Measurements from ENCODE around the gene OR5AN1. TPM values are rescaled to one million over a fixed set of nuclear protein-coding genes. Genes with fewer than 3 reads are reported as not detected.
"Not testable (repeated sequence)": the region's sequence is repeated elsewhere in the genome, so short reads cannot be mapped to it uniquely, and the experiment has no call there.

Gene OR5AN1
- total RNA-seq (not detected), polyA plus RNA-seq (ENCODE audit: insufficient read length in 2 of 2) (not detected)
- long read RNA-seq, donor 1 = 0 reads
- long read RNA-seq, donor 2 = 0 reads
- long read RNA-seq, donor 3 = 0 reads
- long read RNA-seq, donor 4 = 0 reads

- DNase-seq (ENCODE audit: low read depth in 4 of 6, low spot score in 6 of 6) = no peak
- 63% methylated on average over 3 of the region's 3 CpGs for WGBS (ENCODE audit: insufficient coverage)
Observed at GRCh38 chr11:59358595-59358994, at the start of gene OR5AN1. Gene OR5AN1 (plus strand): TSS chr11:59358895. CDS start chr11:59364459, 5,564 bp downstream.

DNA sequence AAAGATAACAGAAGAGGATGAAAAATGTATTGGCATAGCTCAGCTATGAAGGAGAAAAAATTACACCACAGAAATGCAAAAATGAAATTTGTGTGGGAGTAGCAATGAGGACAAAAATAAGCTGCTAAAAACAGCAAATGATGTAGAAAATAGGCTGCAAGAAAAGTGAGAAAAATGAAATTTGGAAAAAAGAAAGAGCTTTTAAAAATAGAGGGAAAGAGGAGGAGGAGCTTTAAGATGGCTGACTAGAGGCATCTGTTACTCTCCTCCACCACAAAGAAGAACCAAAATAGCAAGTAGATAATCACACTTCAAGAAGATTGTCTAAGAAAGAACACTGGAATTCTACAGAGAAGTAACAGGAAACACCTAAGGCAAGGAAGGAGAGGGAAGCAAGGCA, 23.7 kb upstream of the OR5AN1 start:
- no peaks in the 10 kb centered on the region for H3K4me1 ChIP-seq (ENCODE audit: control insufficient read depth, insufficient read depth, low read length)
- H3K9me3 ChIP-seq (ENCODE audit: control insufficient read depth, insufficient read depth, low read length) = no peaks in the 10 kb centered on the region
- no peaks in the 10 kb centered on the region for H3K36me3 ChIP-seq (ENCODE audit: control insufficient read depth, insufficient read depth, low read length)
- no peak overlapping the region for H3K27ac ChIP-seq (ENCODE audit: low read depth, low read length)
- no peaks in the 10 kb centered on the region for H3K27me3 ChIP-seq (ENCODE audit: control insufficient read depth, insufficient read depth, low read length)
- no peak overlapping the region for H3K4me3 ChIP-seq (ENCODE audit: low read depth, low read length)
- DNase-seq (ENCODE audit: low read depth in 4 of 6, low spot score in 6 of 6) = peak in 1 of 6 donors; percentile 52

More at GRCh38 chr11:59358595-59358994, at the start of gene OR5AN1:
- H3K9me3 ChIP-seq (ENCODE audit: control insufficient read depth, insufficient read depth, low read length) = no peaks in the 10 kb centered on the region
- no peaks in the 10 kb centered on the region for H3K4me1 ChIP-seq (ENCODE audit: control insufficient read depth, insufficient read depth, low read length)
- no peaks in the 10 kb centered on the region for H3K27me3 ChIP-seq (ENCODE audit: control insufficient read depth, insufficient read depth, low read length)
- H3K36me3 ChIP-seq (ENCODE audit: control insufficient read depth, insufficient read depth, low read length) = no peaks in the 10 kb centered on the region
- H3K27ac ChIP-seq (ENCODE audit: low read depth, low read length) = no peak within 1 kb of the TSS
- H3K4me3 ChIP-seq (ENCODE audit: low read depth, low read length) = no peak within 1 kb of the TSS

GRCh38 chr11:59336176-59336575, 22.5 kb upstream of the OR5AN1 start:
- Histone ChIP-seq H3K4me1 (ENCODE audit: control insufficient read depth, insufficient read depth, low read length) (no peaks in the 10 kb centered on the region), H3K27ac (ENCODE audit: low read depth, low read length) (no peak overlapping the region), H3K27me3 (ENCODE audit: control insufficient read depth, insufficient read depth, low read length) (no peaks in the 10 kb centered on the region), H3K4me3 (ENCODE audit: low read depth, low read length) (no peak overlapping the region), H3K36me3 (ENCODE audit: control insufficient read depth, insufficient read depth, low read length) (no peaks in the 10 kb centered on the region), H3K9me3 (ENCODE audit: control insufficient read depth, insufficient read depth, low read length) (no peaks in the 10 kb centered on the region)
- DNase-seq (ENCODE audit: low read depth in 4 of 6, low spot score in 6 of 6) = no peak
- no CpG with 5 or more reads among the region's 5 CpGs for WGBS (ENCODE audit: insufficient coverage)

DNA sequence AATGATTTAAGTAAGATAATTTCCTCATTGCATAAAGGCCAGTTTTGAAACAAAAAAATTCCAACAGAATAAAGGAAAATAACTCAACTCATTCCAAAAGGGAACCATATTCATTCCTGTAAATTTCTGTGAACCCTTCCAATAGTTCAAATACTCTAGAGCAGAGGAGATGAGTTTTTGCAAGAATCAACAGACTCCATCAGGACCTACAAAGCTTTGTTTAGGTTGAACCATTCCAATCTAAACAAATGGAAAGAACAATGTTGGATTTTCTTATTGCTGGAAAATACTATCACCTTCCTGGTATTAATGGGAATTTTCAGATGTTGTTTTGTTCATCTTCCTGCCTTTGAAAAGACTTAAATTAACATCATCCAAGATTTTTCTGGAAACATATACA, 21.8 kb upstream of the OR5AN1 start:
- Histone ChIP-seq H3K4me1 (ENCODE audit: control insufficient read depth, insufficient read depth, low read length) (no peaks in the 10 kb centered on the region), H3K4me3 (ENCODE audit: low read depth, low read length) (no peak overlapping the region), H3K36me3 (ENCODE audit: control insufficient read depth, insufficient read depth, low read length) (no peaks in the 10 kb centered on the region), H3K27me3 (ENCODE audit: control insufficient read depth, insufficient read depth, low read length) (no peaks in the 10 kb centered on the region), H3K9me3 (ENCODE audit: control insufficient read depth, insufficient read depth, low read length) (no peaks in the 10 kb centered on the region), H3K27ac (ENCODE audit: low read depth, low read length) (no peak overlapping the region)
- DNase-seq (ENCODE audit: low read depth in 4 of 6, low spot score in 6 of 6) = no peak

- WGBS (ENCODE audit: insufficient coverage) = 64% methylated on average over 3 of the region's 5 CpGs
- H3K27ac ChIP-seq (ENCODE audit: low read depth, low read length); H3K4me3 ChIP-seq (ENCODE audit: low read depth, low read length); H3K4me1 ChIP-seq (ENCODE audit: control insufficient read depth, insufficient read depth, low read length); H3K9me3 ChIP-seq (ENCODE audit: control insufficient read depth, insufficient read depth, low read length); H3K27me3 ChIP-seq (ENCODE audit: control insufficient read depth, insufficient read depth, low read length); DNase-seq (ENCODE audit: low read depth in 4 of 6, low spot score in 6 of 6); H3K36me3 ChIP-seq (ENCODE audit: control insufficient read depth, insufficient read depth, low read length): not testable (repeated sequence)
Observed at GRCh38 chr11:59349657-59350056, 9.0 kb upstream of the OR5AN1 start.

DNA sequence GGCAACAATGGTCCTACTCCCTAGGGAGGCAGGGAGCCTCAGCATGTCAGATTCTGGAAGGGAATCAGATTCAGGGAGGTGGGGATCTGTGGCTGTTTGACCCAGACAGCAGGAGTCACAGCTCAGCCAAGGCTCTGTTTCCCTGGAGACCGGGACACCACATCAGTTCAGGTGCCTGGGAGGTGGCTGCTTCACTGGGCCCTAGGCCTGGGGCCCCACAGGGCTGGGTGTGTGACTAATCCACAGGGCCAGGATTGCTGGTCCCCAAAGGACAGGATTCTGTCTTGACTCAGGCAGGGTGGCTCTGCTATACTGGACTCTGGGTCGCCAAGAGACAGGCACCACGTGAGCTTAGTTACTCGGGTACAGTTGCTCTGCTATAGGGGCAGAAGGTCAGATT, 3.5 kb upstream of the OR5AN1 start:
- DNase-seq (ENCODE audit: low read depth in 4 of 6, low spot score in 6 of 6) = no peak
- Histone ChIP-seq H3K27me3 (ENCODE audit: control insufficient read depth, insufficient read depth, low read length) (no peaks in the 10 kb centered on the region), H3K9me3 (ENCODE audit: control insufficient read depth, insufficient read depth, low read length) (no peaks in the 10 kb centered on the region), H3K36me3 (ENCODE audit: control insufficient read depth, insufficient read depth, low read length) (no peaks in the 10 kb centered on the region), H3K27ac (ENCODE audit: low read depth, low read length) (no peak overlapping the region), H3K4me3 (ENCODE audit: low read depth, low read length) (no peak overlapping the region), H3K4me1 (ENCODE audit: control insufficient read depth, insufficient read depth, low read length) (no peaks in the 10 kb centered on the region)
- 66% methylated on average over 4 of the region's 4 CpGs for WGBS (ENCODE audit: insufficient coverage)

DNA sequence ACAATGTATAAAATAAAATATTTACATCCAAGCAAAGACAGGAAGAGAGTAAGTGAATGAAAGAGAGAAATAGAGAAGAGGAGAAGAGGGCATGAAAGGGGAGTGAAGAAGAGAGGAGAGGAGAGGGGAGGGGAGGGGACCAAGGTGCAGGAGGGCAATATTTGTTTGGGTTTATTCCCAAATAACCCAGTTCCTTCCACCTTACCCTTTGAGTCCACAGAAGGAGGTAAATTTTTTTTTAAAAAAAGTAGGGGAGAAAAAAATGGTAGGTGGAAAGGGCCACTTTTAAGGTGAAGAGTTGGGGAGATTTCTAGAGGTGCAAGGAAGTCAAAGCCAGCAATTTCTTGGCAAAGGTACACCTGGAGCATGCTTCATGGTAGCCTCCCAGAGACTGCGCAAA, 2.1 kb upstream of the OR5AN1 start:
- 100% methylated on average over 1 of the region's 1 CpG for WGBS (ENCODE audit: insufficient coverage)
- H3K4me3 ChIP-seq (ENCODE audit: low read depth, low read length) = no peak overlapping the region
- no peaks in the 10 kb centered on the region for H3K4me1 ChIP-seq (ENCODE audit: control insufficient read depth, insufficient read depth, low read length)
- no peaks in the 10 kb centered on the region for H3K27me3 ChIP-seq (ENCODE audit: control insufficient read depth, insufficient read depth, low read length)
- H3K9me3 ChIP-seq (ENCODE audit: control insufficient read depth, insufficient read depth, low read length) = no peaks in the 10 kb centered on the region
- H3K27ac ChIP-seq (ENCODE audit: low read depth, low read length) = no peak overlapping the region
- no peak for DNase-seq (ENCODE audit: low read depth in 4 of 6, low spot score in 6 of 6)
- no peaks in the 10 kb centered on the region for H3K36me3 ChIP-seq (ENCODE audit: control insufficient read depth, insufficient read depth, low read length)

GRCh38 chr11:59358020-59358419, 675 bp upstream of the OR5AN1 start:
- no peaks in the 10 kb centered on the region for H3K27me3 ChIP-seq (ENCODE audit: control insufficient read depth, insufficient read depth, low read length)
- H3K4me3 ChIP-seq (ENCODE audit: low read depth, low read length) = no peak overlapping the region
- no peaks in the 10 kb centered on the region for H3K4me1 ChIP-seq (ENCODE audit: control insufficient read depth, insufficient read depth, low read length)
- H3K36me3 ChIP-seq (ENCODE audit: control insufficient read depth, insufficient read depth, low read length) = no peaks in the 10 kb centered on the region
- no peak overlapping the region for H3K27ac ChIP-seq (ENCODE audit: low read depth, low read length)
- no peak for DNase-seq (ENCODE audit: low read depth in 4 of 6, low spot score in 6 of 6)
- no peaks in the 10 kb centered on the region for H3K9me3 ChIP-seq (ENCODE audit: control insufficient read depth, insufficient read depth, low read length)

DNA sequence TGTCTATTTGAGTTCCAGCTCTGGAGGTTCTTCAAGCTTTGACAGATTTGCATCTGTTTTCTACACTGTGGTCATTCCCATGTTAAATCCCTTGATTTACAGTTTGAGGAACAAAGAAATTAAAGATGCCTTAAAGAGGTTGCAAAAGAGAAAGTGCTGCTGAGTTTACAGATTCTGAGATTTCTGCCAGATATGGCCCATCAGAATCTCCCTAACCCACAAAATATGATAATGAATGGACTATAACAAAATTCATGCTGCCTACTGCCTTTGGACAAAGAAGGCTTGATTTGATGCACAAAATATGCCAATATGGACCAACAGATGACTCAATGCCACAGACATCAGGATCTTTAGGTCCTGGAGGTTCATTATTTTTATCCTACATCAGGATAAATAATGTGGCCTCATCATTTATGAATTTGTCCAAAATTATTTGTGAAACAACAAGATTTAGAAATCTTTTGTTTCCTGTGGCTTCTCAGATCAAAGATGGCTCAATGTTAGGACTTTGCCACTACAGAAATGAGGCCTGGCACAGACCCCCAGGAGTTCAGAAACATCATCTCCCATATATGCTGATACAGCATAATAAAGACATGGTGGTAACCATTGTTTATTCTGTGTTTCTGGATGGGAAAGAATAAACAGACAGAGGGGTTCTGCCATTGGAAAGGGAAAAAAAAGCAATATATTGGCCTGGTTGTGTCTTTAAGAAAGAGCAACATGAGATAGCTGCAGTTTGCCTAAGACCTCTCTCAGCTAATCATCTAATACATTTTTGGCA, 6.7 kb downstream of the OR5AN1 start:
- no peaks in the 10 kb centered on the region for H3K27me3 ChIP-seq (ENCODE audit: control insufficient read depth, insufficient read depth, low read length)
- H3K27ac ChIP-seq (ENCODE audit: low read depth, low read length) = no peak overlapping the region
- no peaks in the 10 kb centered on the region for H3K36me3 ChIP-seq (ENCODE audit: control insufficient read depth, insufficient read depth, low read length)
- DNase-seq (ENCODE audit: low read depth in 4 of 6, low spot score in 6 of 6) = peak in 1 of 6 donors; percentile 1
- no peak overlapping the region for H3K4me3 ChIP-seq (ENCODE audit: low read depth, low read length)
- H3K4me1 ChIP-seq (ENCODE audit: control insufficient read depth, insufficient read depth, low read length) = no peaks in the 10 kb centered on the region
- H3K9me3 ChIP-seq (ENCODE audit: control insufficient read depth, insufficient read depth, low read length) = no peaks in the 10 kb centered on the region

DNA sequence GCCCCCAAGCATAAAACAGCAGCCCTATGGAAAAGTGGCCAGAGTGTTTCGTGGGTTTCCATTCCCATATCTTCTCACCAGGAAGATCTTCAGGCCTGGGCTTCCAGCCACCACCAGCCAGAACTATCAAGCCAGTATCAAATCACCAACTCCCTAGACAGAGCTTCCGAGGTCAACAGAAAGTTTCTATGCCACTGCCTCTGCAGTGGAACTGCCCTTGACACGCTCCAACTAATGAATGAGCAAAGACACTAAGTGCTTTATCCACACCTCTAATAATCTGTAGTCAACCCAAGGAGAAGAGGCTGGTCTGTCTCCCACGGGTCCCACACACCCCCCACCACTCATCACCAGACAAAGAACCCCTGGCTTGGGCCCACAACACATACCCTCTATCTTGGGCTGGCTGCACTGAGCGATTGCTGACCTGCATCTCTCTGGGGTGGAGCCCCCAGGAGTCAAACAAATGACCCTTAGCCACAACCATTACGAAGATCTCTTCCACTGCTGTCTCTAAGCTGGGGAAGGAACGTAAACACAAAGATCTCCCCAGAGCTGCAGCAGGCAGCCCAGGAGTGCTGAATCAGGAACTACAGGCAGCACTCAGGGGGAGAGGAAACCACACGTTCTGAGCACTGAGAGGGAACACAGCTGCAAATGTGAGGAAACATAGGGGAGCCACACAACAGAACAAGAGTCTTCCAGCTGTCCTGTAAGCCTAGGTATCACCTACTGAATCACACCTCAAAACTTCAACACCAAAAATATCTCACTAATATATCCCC, 9.7 kb downstream of the OR5AN1 start:
- Histone ChIP-seq H3K27me3 (ENCODE audit: control insufficient read depth, insufficient read depth, low read length) (no peaks in the 10 kb centered on the region), H3K9me3 (ENCODE audit: control insufficient read depth, insufficient read depth, low read length) (no peaks in the 10 kb centered on the region), H3K4me3 (ENCODE audit: low read depth, low read length) (no peak overlapping the region), H3K36me3 (ENCODE audit: control insufficient read depth, insufficient read depth, low read length) (no peaks in the 10 kb centered on the region), H3K27ac (ENCODE audit: low read depth, low read length) (no peak overlapping the region), H3K4me1 (ENCODE audit: control insufficient read depth, insufficient read depth, low read length) (no peaks in the 10 kb centered on the region)
- 71% methylated on average over 7 of the region's 8 CpGs for WGBS (ENCODE audit: insufficient coverage)
- no peak for DNase-seq (ENCODE audit: low read depth in 4 of 6, low spot score in 6 of 6)

Data from spinal cord (tissue), 10 donors.